BJ (cell line): ENCODE measurements around the gene DPYD. TPM values are rescaled to one million over a fixed set of nuclear protein-coding genes. Genes with fewer than 3 reads are reported as not detected.

Source experiments
- CTCF ChIA-PET: fragments of 350-600 bp; formaldehyde crosslinking; extraction: SDS; loops from one replicate; lab custom pipeline; 2021; ENCODE audit warnings: antibody characterized with exemption, inconsistent platforms; lab: Yijun Ruan, JAX
- POLR2A ChIA-PET: fragments of 300-600 bp; sonication (Branson Sonifier 250); formaldehyde crosslinking; extraction: SDS; loops from one replicate; lab custom pipeline; 2021; ENCODE audit warnings: antibody characterized with exemption; lab: Charles Lee
- DNase-seq: peaks from one replicate; pipeline ENCODE4 v3.0.0-alpha.2; 2011; ENCODE audit warnings: low read depth
- H3K27me3 ChIP-seq: 2 replicates; pipeline ENCODE4 v1.6.0; 2011; ENCODE audit warnings: low read length; ENCODE audit not compliant: control insufficient read depth, insufficient read depth
- H3K36me3 ChIP-seq: 2 replicates; pipeline ENCODE4 v1.5.1; 2011; ENCODE audit warnings: low read length; ENCODE audit not compliant: control insufficient read depth, insufficient read depth
- H3K4me3 ChIP-seq: 2 replicates; pipeline ENCODE4 v1.5.1; 2011; ENCODE audit warnings: low read depth, mild to moderate bottlenecking, control low read depth, low read length
- polyA plus RNA-seq: library from polyadenylated mRNA; depleted of rRNA; stranded (reverse); fragments of >200 nt; gene quantifications from 2 replicates; pipeline ENCODE4 v1.2.3, GENCODE V29; 2011
- TF ChIP-seq, protein P1 (sequence below): IDR thresholded peaks from 2 replicates; pipeline ENCODE4 v1.5.1; 2011; ENCODE audit warnings: low read depth, mild to moderate bottlenecking, control low read depth, inconsistent platforms, low read length, moderate library complexity; ENCODE audit not compliant: insufficient read depth

DPYD gene
- polyA plus RNA-seq, 1 experiment, result 13.1 TPM

DNA sequence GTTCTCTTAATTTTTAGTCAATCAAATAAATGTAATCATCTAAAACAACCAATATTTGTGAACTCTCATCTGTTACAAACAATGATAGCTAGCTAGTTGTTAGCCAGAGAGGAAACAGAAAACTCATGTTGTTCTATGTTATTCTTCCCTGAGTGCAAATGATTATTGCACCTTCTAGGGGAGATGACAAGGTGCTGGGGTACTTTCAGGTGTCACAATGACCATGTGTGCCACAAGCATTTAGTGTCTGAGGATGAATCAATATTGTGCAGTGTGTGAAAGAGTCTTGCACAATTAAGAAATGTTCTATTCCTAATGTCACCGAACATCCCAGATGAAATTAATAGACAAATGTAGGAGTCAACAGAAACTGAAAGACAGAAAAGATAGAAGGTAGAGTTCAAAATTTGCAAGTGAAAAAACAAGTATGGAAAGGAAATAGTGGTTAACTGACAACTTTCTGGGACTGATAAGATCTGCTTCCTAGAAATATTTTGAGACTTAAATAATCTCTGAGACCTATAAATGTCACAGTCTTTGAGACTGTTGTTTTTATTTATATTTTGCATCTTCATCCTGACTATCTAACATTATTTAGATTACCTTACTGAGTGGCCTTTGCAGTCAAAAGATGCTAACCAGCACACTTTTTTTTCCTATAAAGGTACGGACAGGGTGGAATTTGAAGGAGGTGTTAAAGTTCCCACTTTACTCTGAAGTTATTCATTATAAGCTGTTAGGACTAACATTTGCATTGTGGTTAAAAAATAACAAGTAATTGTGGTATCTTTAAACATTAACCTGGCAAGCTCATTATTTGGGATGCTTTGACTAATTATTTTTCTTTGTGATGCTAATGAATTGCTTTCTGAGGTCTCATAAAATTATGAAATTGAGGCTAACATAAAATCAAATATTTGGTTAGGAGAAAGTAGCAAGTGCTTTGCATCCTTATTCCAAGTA, 21.6 kb upstream of the DPYD start:
- POLR2A ChIA-PET, result no interaction called here
- CTCF ChIA-PET, result no interaction called here
- DNase-seq, result no peak

DNA sequence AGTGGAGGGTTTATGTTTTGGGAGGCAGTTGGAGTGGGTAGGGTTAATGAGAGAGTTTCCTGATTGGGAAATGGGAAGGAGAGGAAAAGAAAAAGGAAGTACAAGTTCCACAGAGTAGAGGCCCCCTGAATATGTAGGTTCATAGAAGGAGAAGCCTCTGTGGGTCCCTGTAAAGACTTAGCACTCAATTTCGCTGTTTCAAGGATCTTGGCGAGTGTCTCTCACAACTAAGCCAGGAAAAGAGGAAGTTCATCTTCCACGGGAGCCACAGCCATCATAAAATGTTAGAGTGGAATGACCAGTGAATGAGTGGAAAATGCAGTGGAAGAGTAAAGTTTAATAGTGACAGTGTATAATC, 17.4 kb upstream of the DPYD start:
- Histone ChIP-seq H3K36me3 (no peaks in the 10 kb centered on the region), H3K4me3 (no peak overlapping the region), H3K27me3 (no peaks in the 10 kb centered on the region)
- ChIA-PET CTCF (no interaction called here), POLR2A (no interaction called here)
- no peak for DNase-seq
- TF ChIP-seq, protein P1, sequence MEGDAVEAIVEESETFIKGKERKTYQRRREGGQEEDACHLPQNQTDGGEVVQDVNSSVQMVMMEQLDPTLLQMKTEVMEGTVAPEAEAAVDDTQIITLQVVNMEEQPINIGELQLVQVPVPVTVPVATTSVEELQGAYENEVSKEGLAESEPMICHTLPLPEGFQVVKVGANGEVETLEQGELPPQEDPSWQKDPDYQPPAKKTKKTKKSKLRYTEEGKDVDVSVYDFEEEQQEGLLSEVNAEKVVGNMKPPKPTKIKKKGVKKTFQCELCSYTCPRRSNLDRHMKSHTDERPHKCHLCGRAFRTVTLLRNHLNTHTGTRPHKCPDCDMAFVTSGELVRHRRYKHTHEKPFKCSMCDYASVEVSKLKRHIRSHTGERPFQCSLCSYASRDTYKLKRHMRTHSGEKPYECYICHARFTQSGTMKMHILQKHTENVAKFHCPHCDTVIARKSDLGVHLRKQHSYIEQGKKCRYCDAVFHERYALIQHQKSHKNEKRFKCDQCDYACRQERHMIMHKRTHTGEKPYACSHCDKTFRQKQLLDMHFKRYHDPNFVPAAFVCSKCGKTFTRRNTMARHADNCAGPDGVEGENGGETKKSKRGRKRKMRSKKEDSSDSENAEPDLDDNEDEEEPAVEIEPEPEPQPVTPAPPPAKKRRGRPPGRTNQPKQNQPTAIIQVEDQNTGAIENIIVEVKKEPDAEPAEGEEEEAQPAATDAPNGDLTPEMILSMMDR, result no peak

More for the DNA sequence above, 21.6 kb upstream of the DPYD start:
- TF ChIP-seq, protein P1, result no peak
- H3K4me3 ChIP-seq, result no peak overlapping the region
- H3K36me3 ChIP-seq, result no peaks in the 10 kb centered on the region
- H3K27me3 ChIP-seq, result no peaks in the 10 kb centered on the region

DNA sequence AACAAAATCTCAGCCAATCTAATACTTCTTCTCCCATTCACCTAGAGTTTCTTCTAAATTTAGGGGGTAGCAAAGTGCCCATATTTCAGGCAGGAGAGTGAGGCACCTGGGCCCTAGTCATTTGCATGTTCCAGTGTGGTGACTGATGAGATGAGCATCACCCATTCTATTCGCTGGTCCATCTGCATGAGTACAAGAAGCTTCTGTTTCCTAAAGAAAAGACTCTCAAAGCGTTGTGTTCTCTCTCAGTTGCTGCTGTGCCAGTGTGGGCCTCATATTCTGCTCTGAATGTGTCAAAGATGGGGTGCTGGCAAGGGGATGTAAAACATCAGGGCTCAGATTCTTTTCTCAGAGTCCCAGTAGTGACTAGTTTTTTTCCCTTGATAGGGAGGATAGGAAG, 16.1 kb upstream of the DPYD start:
- TF ChIP-seq, protein P1, result no peak
- no peak for DNase-seq
- Histone ChIP-seq H3K27me3 (no peaks in the 10 kb centered on the region), H3K4me3 (no peak overlapping the region), H3K36me3 (no peaks in the 10 kb centered on the region)
- ChIA-PET POLR2A (no interaction called here), CTCF (no interaction called here)

DNA sequence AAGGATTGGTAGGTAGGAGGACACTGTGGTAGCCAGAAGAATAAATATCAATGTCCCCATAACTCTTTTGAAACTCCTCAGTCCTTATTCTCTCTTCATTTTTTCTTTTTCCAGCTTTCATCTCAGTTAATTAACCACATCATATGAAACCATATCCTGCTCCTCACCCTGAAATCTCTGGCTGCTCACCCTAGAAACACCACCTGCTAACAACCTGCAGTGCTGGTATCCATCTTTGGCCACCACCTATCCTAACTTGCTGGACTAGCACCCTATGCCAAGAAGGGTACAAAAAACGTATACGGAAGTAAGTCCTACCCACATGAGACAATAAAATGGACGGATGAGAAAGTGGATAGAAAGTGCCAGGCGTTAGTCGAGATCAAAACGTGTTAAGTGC, 13.7 kb upstream of the DPYD start:
- no peaks in the 10 kb centered on the region for H3K27me3 ChIP-seq
- CTCF ChIA-PET, result no interaction called here
- TF ChIP-seq, protein P1, result no peak

DNA sequence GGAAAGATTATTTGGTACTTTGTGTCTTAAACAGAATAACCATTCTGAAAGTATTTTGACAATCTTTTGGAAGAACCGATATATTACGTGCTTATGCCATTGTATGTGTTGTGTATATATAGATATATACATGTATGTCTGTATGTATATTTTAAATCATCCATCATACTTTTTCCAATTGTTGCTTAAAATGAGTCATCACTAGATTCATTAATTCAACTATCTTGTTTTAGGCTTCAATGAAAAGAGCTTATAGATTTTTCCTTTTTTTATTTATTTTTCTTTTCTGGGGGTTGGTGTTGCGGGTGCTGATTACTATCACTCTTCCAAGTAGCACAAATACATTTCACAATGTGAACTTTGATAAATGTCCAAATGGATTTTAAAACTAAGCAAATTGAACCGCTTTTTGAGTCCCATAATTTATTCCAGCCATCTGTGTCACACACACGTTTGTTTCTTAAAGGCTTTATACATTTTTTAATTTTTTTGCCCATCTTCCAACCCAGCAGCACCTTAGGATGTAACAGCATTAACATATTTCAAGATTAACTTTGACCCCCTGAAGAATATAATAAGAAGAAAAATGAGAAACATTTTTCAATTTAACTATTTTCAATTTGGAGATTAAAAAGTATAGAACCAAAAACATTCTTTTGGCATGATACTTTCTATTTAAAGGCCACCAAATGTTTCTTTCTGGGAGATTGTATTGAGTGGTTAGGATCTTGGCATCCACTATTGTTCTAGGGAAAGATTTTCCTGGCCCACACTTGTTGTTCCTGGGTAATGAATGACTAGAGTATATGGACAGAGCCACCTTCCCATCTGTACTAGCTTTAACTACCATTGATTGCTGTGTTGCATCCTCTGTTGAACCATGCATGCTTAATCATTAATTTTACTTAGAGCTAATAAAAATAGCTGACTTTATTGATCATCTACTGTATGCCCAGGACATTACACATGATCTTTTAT, 9.3 kb upstream of the DPYD start:
- TF ChIP-seq, protein P1, result no peak
- Histone ChIP-seq H3K4me3 (no peak overlapping the region), H3K27me3 (no peaks in the 10 kb centered on the region), H3K36me3 (no peaks in the 10 kb centered on the region)
- DNase-seq, result no peak
- ChIA-PET CTCF (no interaction called here), POLR2A (no interaction called here)

More for the DNA sequence above, 13.7 kb upstream of the DPYD start:
- Histone ChIP-seq H3K36me3 (no peaks in the 10 kb centered on the region), H3K4me3 (no peak overlapping the region)
- DNase-seq, result no peak
- POLR2A ChIA-PET, result no interaction called here
